Mammary epithelial cell (primary cell): ENCODE data around the gene ARHGEF38.

Source experiments
- CTCF ChIP-seq, 2 donors: IDR thresholded peaks in 1 of 2; conservative IDR thresholded peaks in 1 of 2; 2 replicates each; pipeline ENCODE4 v1.5.1; 2011 to 2012; ENCODE audit warnings: inconsistent platforms in 2 of 2, low read length in 2 of 2, mild to moderate bottlenecking in 2 of 2, control low read depth in 1 of 2, low read depth in 1 of 2; ENCODE audit not compliant: insufficient read depth in 1 of 2; ENCODE audit errors: extremely low read depth in 1 of 2
- EZH2 ChIP-seq: IDR thresholded peaks from 2 replicates; pipeline ENCODE4 v1.6.1; 2012; ENCODE audit warnings: low read length, inconsistent platforms, borderline replicate concordance

DNA sequence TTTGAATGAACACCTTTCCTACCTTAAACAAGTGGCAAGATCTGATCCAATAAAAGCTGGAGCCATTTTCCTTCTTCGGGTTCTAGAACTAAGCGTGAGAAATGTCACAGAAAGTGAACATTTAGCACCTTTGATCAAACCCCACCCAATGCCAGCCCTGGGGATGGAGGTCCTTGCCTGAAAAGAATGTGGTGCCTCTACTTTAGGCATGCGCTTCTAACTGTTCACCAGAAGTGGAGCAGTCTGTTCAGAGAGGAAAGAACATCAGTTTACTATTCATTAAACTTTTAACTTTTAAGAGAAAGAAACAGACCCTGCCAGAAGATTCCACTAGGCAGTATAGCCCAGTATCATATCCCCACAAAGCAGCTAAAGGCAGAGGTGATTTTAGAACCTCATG is 80.2 kb downstream of the ARHGEF38 start:
- TF ChIP-seq CTCF (conservative IDR thresholded peaks at IDR 0.05 in 1 of 2, IDR thresholded peaks at IDR 0.05 in 1 of 2; ENCODE audit: extremely low read depth in 1 of 2, insufficient read depth in 1 of 2, low read depth in 1 of 2, low read length in 2 of 2) (peak in 1 of 2 donors; percentile 18), EZH2 (no peak)
